ENCODE results near the gene ARHGAP5. TPM values are rescaled to one million over a fixed set of nuclear protein-coding genes. Genes with fewer than 3 reads are reported as not detected.
"Not testable (repeated sequence)": the region's sequence is repeated elsewhere in the genome, so short reads cannot be mapped to it uniquely, and the experiment has no call there.

ARHGAP5 gene
- total RNA-seq, 2 donors from 2014 or later = 159 to 198 TPM

- intact Hi-C loops (cut with DNase I) = no loop called here
- DNase-seq (ENCODE audit: low spot score) = no peak
Observed at GRCh38 chr14:32100175-32100574, 23.1 kb downstream of the ARHGAP5 start.

- intact Hi-C loops (cut with DNase I) = no loop called here
- no peak for DNase-seq (ENCODE audit: low spot score)
Observed at GRCh38 chr14:32102152-32102787, 25.2 kb downstream of the ARHGAP5 start.

- intact Hi-C loops (cut with DNase I) = no loop called here
Observed at GRCh38 chr14:32102968-32103367, 25.9 kb downstream of the ARHGAP5 start.

GRCh38 chr14:32104308-32104707 lies 27.2 kb downstream of the ARHGAP5 start:
- intact Hi-C loops (cut with DNase I) = no loop called here
- DNase-seq (ENCODE audit: low spot score) = no peak

More at GRCh38 chr14:32102968-32103367, 25.9 kb downstream of the ARHGAP5 start:
- no peak for DNase-seq (ENCODE audit: low spot score)

- DNase-seq (ENCODE audit: low spot score) = no peak
- intact Hi-C loops (cut with DNase I) = no loop called here
Observed at GRCh38 chr14:32104803-32105202, 27.7 kb downstream of the ARHGAP5 start.

GRCh38 chr14:32109676-32110547 lies 32.8 kb downstream of the ARHGAP5 start:
- no peak for DNase-seq (ENCODE audit: low spot score)
- intact Hi-C loops (cut with DNase I) = no loop called here

- DNase-seq (ENCODE audit: low spot score) = no peak
- intact Hi-C loops (cut with DNase I) = no loop called here
Observed at GRCh38 chr14:32110548-32110896, 33.4 kb downstream of the ARHGAP5 start.

GRCh38 chr14:32121536-32121935 lies 44.4 kb downstream of the ARHGAP5 start:
- no peak for DNase-seq (ENCODE audit: low spot score)

GRCh38 chr14:32121948-32122347 lies 44.8 kb downstream of the ARHGAP5 start:
- no peak for DNase-seq (ENCODE audit: low spot score)
- intact Hi-C loops (cut with DNase I) = no loop called here

More at GRCh38 chr14:32121536-32121935, 44.4 kb downstream of the ARHGAP5 start:
- intact Hi-C loops (cut with DNase I) = no loop called here

- DNase-seq (ENCODE audit: low spot score); intact Hi-C loops (cut with DNase I): not testable (repeated sequence)
Observed at GRCh38 chr14:32126899-32127730, 50.0 kb downstream of the ARHGAP5 start.

GRCh38 chr14:32127731-32128654 lies 50.9 kb downstream of the ARHGAP5 start:
- DNase-seq (ENCODE audit: low spot score); intact Hi-C loops (cut with DNase I): not testable (repeated sequence)

- intact Hi-C loops (cut with DNase I) = no loop called here
- no peak for DNase-seq (ENCODE audit: low spot score)
Observed at GRCh38 chr14:32128703-32129102, 51.6 kb downstream of the ARHGAP5 start.

- no peak for DNase-seq (ENCODE audit: low spot score)
- intact Hi-C loops (cut with DNase I) = no loop called here
Observed at GRCh38 chr14:32129124-32129523, 52.0 kb downstream of the ARHGAP5 start.

GRCh38 chr14:32131689-32132088 lies 54.6 kb downstream of the ARHGAP5 start:
- DNase-seq (ENCODE audit: low spot score) = not testable (repeated sequence)
- intact Hi-C loops (cut with DNase I) = loop anchor here in 1 of 2 donors (2.0 kb wide), 1 partner anchor 55 kb away; the partner anchor contains the start of gene ARHGAP5

- intact Hi-C loops (cut with DNase I) = no loop called here
- no peak for DNase-seq (ENCODE audit: low spot score)
Observed at GRCh38 chr14:32134448-32135097, 57.5 kb downstream of the ARHGAP5 start.

GRCh38 chr14:32136027-32136825 lies 59.1 kb downstream of the ARHGAP5 start:
- no peak for DNase-seq (ENCODE audit: low spot score)
- intact Hi-C loops (cut with DNase I) = no loop called here

- intact Hi-C loops (cut with DNase I) = no loop called here
- DNase-seq (ENCODE audit: low spot score) = no peak
Observed at GRCh38 chr14:32137313-32137712, 60.2 kb downstream of the ARHGAP5 start.

Data from posterior vena cava (tissue), 2 donors.